ENCODE data around the gene UNC93B1. TPM values are rescaled to one million over a fixed set of nuclear protein-coding genes. Genes with fewer than 3 reads are reported as not detected.

The UNC93B1 gene
- total and polyA plus RNA-seq, 2 of the 8 experiments (the other 6 are each of a cell fraction or from before 2014, with no cell fraction given), result 18.9 to 34.3 TPM

DNA sequence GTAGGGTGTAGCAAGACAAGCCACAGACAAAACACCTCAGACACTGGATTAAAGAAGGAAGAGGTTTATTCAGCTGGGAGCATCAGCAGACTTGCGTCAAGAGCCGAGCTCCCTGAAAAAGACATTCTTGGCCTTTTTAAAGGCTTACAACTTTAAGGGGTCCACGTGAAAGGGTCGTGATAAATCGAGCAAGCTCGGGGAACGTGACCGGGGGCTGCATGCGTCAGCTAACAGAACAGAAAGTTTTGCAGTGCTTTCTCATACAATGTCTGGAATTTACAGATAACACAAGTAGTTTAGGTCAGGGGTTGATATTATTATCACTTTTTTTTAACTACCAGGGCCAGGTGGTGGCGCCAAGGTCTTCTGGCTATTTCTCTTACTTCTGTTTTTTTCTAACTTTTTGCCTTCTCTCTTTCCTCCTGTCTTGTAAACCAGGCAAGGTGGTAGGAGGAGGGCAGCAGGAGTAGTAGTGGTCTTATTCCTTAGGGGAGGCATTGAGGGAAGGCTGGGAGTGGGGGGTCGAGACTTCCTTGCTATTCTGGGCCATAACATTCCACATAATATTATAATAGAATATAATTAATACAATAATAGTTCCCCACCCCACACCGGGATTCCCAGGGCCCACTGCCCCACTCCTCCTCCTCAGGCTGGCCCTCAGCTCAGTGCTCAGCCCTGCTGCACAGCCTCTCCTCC is 5.6 kb upstream of the UNC93B1 start:
- peak overlapping the region; percentile 43; the same call in 1 of the 2 replicates for H4K8ac ChIP-seq (ENCODE audit: extremely low read depth, insufficient read depth, low read length)
- no peak overlapping the region for H3K56ac ChIP-seq (replicated peaks; ENCODE audit: insufficient read length, low read depth, low read length)
- H3K79me2 ChIP-seq (ENCODE audit: control insufficient read depth in 1 of 2, insufficient read depth in 2 of 2, low read length in 2 of 2), result no peaks in the 10 kb centered on the region
- peak overlapping the region; percentile 68; the same call in 1 of the 2 replicates for H2BK12ac ChIP-seq (ENCODE audit: low read depth, low read length)
- H3K9ac ChIP-seq (replicated peaks in 1 of 4; ENCODE audit: extremely low read depth in 1 of 4, low read depth in 3 of 4, low read length in 3 of 4), result no peak overlapping the region
- H3K18ac ChIP-seq (ENCODE audit: extremely low read depth, low read length), result peak overlapping the region; percentile 52
- no peak overlapping the region for H3K27ac ChIP-seq (ENCODE audit: low read depth, low read length)
- DNase-seq (ENCODE audit: low read depth in 1 of 2, low spot score in 2 of 2) (no peak), FAIRE-seq (no peak)
- H4K5ac ChIP-seq (ENCODE audit: insufficient read length, low read depth, low read length), result peak overlapping the region; percentile 35
- no peak overlapping the region for H3K23ac ChIP-seq (ENCODE audit: insufficient read length)
- H3K79me1 ChIP-seq (ENCODE audit: low read depth, low read length), result no peaks in the 10 kb centered on the region
- no peak overlapping the region for H3K14ac ChIP-seq (ENCODE audit: insufficient read length)
- peaks cover 0 to 19% (median 12%) of the 10 kb centered on the region in 4 experiments; a peak in 6 of 7 replicates for H3K4me1 ChIP-seq (replicated peaks in 1 of 4; ENCODE audit: control insufficient read depth in 3 of 4, insufficient read depth in 4 of 4, low read length in 3 of 4)
- 84% methylated on average over 12 of the region's 12 CpGs; no CpG with 5 or more reads in 1 of the 2 experiments for WGBS, 2 experiments (ENCODE audit: extremely low coverage in 1 of 2, insufficient coverage in 1 of 2, insufficient read length in 1 of 2, insufficient replicate concordance in 2 of 2, low coverage in 1 of 2, low lambda C conversion rate in 2 of 2, missing lambda C conversion rate in 1 of 2)
- H3K9me3 ChIP-seq (ENCODE audit: insufficient read depth in 2 of 2, low read depth in 1 of 2, low read length in 1 of 2), result no peaks in the 10 kb centered on the region
- 0 out of 2 replicates have a peak overlapping the region, but pooled peaks have one; percentile 61 for H2BK15ac ChIP-seq (ENCODE audit: low read length)
- peak overlapping the region; percentile 28 for H3K4ac ChIP-seq (replicated peaks; ENCODE audit: insufficient read length, low read depth, low read length)
- H3K4me3 ChIP-seq (ENCODE audit: extremely low read depth in 1 of 4, insufficient read depth in 2 of 4, low read depth in 3 of 4, low read length in 4 of 4), result no peak overlapping the region
- no peaks in the 10 kb centered on the region; the same call in 1 of the 2 replicates for H3K23me2 ChIP-seq (ENCODE audit: low read depth, low read length)
- H2BK120ac ChIP-seq (replicated peaks; ENCODE audit: low read depth, low read length), result no peak overlapping the region
- no peak overlapping the region for H2AK5ac ChIP-seq (ENCODE audit: low read depth, low read length)
- no peaks in the 10 kb centered on the region for H3K27me3 ChIP-seq (replicated peaks in 1 of 4; ENCODE audit: control insufficient read depth in 3 of 4, extremely low read depth in 1 of 4, insufficient read depth in 3 of 4, low read length in 3 of 4)
- ChIA-PET POLR2A (ENCODE audit: partially characterized antibody) (interaction anchor here (1.0 to 3.3 kb wide), 7 partner anchors 11 to 43 kb away, joined by 3 to 17 read pairs (median 4); no protein-coding TSS in a partner anchor), CTCF (ENCODE audit: partially characterized antibody) (interaction anchor here (0.7 to 4.6 kb wide), 12 partner anchors 11 to 202 kb away, joined by 3 to 40 read pairs (median 4); partner anchors contain the start of gene NDUFS8)
- H3K36me3 ChIP-seq (ENCODE audit: control insufficient read depth in 2 of 4, insufficient read depth in 4 of 4, low read length in 3 of 4), result no peaks in the 10 kb centered on the region
- H2BK5ac ChIP-seq (ENCODE audit: low read depth, low read length), result peak overlapping the region; percentile 63; the same call in 1 of the 2 replicates
- peak overlapping the region; percentile 97 for H4K91ac ChIP-seq (replicated peaks; ENCODE audit: insufficient read length, low read length)
- H4K20me1 ChIP-seq (replicated peaks in 1 of 2; ENCODE audit: control insufficient read depth in 1 of 2, insufficient read depth in 2 of 2, low read length in 2 of 2), result no peaks in the 10 kb centered on the region
- H2AFZ ChIP-seq (ENCODE audit: low read length), result no peak overlapping the region
- no peak overlapping the region; a peak in 1 of 4 replicates for H3K4me2 ChIP-seq (ENCODE audit: insufficient read depth in 1 of 2, low read depth in 2 of 2, low read length in 2 of 2)
- H2BK20ac ChIP-seq (ENCODE audit: low read length), result no peak overlapping the region
- TF ChIP-seq GTF2F1 (IDR thresholded peaks at IDR 0.05; ENCODE audit: borderline replicate concordance, low read depth, low read length) (no peak), KDM1A (IDR thresholded peaks at IDR 0.05; ENCODE audit: borderline replicate concordance, low read length) (no peak), NRF1 (IDR thresholded peaks at IDR 0.05; ENCODE audit: low read depth, low read length) (no peak), RNF2 (IDR thresholded peaks at IDR 0.05; ENCODE audit: borderline replicate concordance, low read depth, low read length, missing control alignments, poor library complexity, severe bottlenecking) (no peak), RAD21 (IDR thresholded peaks at IDR 0.05 in 1 of 2, conservative IDR thresholded peaks at IDR 0.05 in 1 of 2; ENCODE audit: low read depth in 2 of 2, low read length in 2 of 2) (peak; percentile 34 to 40; a peak in 3 of 4 replicates), JUND (IDR thresholded peaks at IDR 0.05; ENCODE audit: low read length) (no peak), TAF7 (optimal IDR thresholded peaks at IDR 0.05; ENCODE audit: borderline replicate concordance, low read depth, low read length) (no peak)
- TF ChIP-seq, protein P1, sequence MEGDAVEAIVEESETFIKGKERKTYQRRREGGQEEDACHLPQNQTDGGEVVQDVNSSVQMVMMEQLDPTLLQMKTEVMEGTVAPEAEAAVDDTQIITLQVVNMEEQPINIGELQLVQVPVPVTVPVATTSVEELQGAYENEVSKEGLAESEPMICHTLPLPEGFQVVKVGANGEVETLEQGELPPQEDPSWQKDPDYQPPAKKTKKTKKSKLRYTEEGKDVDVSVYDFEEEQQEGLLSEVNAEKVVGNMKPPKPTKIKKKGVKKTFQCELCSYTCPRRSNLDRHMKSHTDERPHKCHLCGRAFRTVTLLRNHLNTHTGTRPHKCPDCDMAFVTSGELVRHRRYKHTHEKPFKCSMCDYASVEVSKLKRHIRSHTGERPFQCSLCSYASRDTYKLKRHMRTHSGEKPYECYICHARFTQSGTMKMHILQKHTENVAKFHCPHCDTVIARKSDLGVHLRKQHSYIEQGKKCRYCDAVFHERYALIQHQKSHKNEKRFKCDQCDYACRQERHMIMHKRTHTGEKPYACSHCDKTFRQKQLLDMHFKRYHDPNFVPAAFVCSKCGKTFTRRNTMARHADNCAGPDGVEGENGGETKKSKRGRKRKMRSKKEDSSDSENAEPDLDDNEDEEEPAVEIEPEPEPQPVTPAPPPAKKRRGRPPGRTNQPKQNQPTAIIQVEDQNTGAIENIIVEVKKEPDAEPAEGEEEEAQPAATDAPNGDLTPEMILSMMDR (IDR thresholded peaks at IDR 0.05; ENCODE audit: control extremely low read depth in 1 of 3, insufficient read depth in 1 of 3, low read depth in 1 of 3, low read length in 3 of 3), result peak in 1 of 3 experiments; percentile 11; a peak in 1 of 4 replicates

All from H1 (cell line).